HUES64 (cell line): ENCODE results near the gene PRMT2. TPM values are rescaled to one million over a fixed set of nuclear protein-coding genes. Genes with fewer than 3 reads are reported as not detected.

Experiments
- H3K27ac ChIP-seq: 2 replicates; pipeline ENCODE4 v1.7.0; 2013; ENCODE audit warnings: low read depth, low read length, inconsistent platforms
- H3K27me3 ChIP-seq: 2 replicates; pipeline ENCODE4 v1.6.1; 2013; ENCODE audit warnings: mild to moderate bottlenecking, low read length; ENCODE audit not compliant: insufficient read depth
- H3K36me3 ChIP-seq: 2 replicates; pipeline ENCODE4 v1.6.1; 2013; ENCODE audit warnings: mild to moderate bottlenecking, low read length; ENCODE audit not compliant: insufficient read depth
- H3K4me1 ChIP-seq: 2 replicates; pipeline ENCODE4 v1.6.1; 2013; ENCODE audit warnings: mild to moderate bottlenecking, low read length, moderate library complexity; ENCODE audit not compliant: insufficient read depth
- H3K4me3 ChIP-seq: 2 replicates; pipeline ENCODE4 v1.5.1; 2013; ENCODE audit warnings: mild to moderate bottlenecking, low read length, moderate library complexity
- H3K9ac ChIP-seq: 2 replicates; pipeline ENCODE4 v1.6.1; 2013; ENCODE audit warnings: mild to moderate bottlenecking, low read depth, low read length
- H3K9me3 ChIP-seq: 2 replicates; pipeline ENCODE4 v1.6.1; 2013; ENCODE audit warnings: low read depth, low read length; ENCODE audit not compliant: insufficient read depth
- WGBS: fragments of 150-250, 120-280 bp; methylation state at CpG from one replicate; pipeline ENCODE4 v1.1.7; 2013; ENCODE audit warnings: missing lambda C conversion rate; 5-methylcytosine and 5-hydroxymethylcytosine counted together
- polyA plus RNA-seq, 2 experiments: library from polyadenylated mRNA; stranded (reverse); fragments of 50-300 nt; gene quantifications; one replicate each; pipeline ENCODE4 v1.2.3, GENCODE V29; 2013

Gene PRMT2
- polyA plus RNA-seq (2013, experiment 1 of 2), result 48.1 TPM
- 51.5 TPM for polyA plus RNA-seq (2013, experiment 2 of 2)

DNA sequence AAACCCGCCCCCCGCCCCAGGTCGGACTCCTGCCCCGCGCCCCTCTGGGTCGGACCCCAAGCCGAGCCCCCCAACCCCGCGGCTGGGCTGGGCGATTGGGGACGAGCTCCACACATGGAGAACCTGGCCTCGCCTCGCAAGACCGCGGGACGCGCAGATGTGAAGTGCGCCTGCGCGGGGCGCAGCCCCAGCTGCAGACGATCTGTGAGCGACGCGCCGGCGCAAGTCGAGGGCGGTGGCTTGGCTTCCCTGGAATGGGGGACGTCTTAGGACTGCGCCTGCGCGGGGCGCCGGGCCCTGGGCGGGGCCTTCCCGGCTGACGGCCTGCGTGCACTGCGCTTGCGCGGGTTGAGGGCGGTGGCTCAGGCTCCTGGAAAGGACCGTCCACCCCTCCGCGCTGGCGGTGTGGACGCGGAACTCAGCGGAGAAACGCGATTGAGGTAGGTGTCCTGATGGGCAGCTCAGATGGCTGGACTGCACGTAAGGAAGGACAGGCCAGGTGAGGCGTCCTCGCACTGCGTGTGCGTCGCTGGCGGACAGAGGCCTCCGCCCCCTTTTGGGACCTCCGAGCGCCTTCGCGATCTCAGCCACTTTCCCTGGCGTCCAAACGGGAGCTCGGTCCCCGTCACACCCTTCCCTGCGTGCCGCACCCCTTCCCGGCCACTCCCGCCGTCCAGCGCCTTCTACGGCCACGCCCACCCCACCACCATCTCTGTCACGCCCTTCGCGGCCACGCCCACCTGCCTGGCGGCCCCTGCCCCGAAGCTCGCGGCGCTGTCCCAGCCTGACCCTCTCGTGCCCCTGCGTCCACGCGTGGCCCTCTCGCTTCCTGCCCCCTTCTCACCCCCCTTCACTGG, at the start of gene PRMT2:
Gene PRMT2, plus strand, starts transcription at position 351 of the 857 bp plus-strand sequence. CDS start 1,278 bp downstream, outside the sequence.
- Histone ChIP-seq H3K9me3 (no peaks in the 10 kb centered on the region), H3K27me3 (no peaks in the 10 kb centered on the region), H3K4me3 (peak within 1 kb of the TSS; percentile 97), H3K4me1 (peaks cover 24% of the 10 kb centered on the region), H3K36me3 (peaks cover 22% of the 10 kb centered on the region), H3K9ac (peak within 1 kb of the TSS; percentile 78), H3K27ac (peak within 1 kb of the TSS; percentile 96)
- WGBS, result under 1% methylated on average over 90 of the region's 90 CpGs

GRCh38 chr21:46594276-46594675, 41.2 kb upstream of the PRMT2 start:
- no peaks in the 10 kb centered on the region for H3K36me3 ChIP-seq
- H3K4me3 ChIP-seq, result no peak overlapping the region
- no peaks in the 10 kb centered on the region for H3K27me3 ChIP-seq
- 91% methylated on average over 8 of the region's 8 CpGs for WGBS
- H3K9ac ChIP-seq, result no peak overlapping the region
- H3K9me3 ChIP-seq, result peaks cover 27% of the 10 kb centered on the region
- H3K27ac ChIP-seq, result no peak overlapping the region
- H3K4me1 ChIP-seq, result peaks cover 5% of the 10 kb centered on the region; the same call in 1 of the 2 replicates

GRCh38 chr21:46596201-46596600, 39.3 kb upstream of the PRMT2 start:
- H3K9ac ChIP-seq, result no peak overlapping the region
- peaks cover 26% of the 10 kb centered on the region for H3K9me3 ChIP-seq
- H3K4me1 ChIP-seq, result peaks cover 8% of the 10 kb centered on the region; the same call in 1 of the 2 replicates
- 88% methylated on average over 1 of the region's 1 CpG for WGBS
- H3K27me3 ChIP-seq, result no peaks in the 10 kb centered on the region
- H3K36me3 ChIP-seq, result no peaks in the 10 kb centered on the region
- H3K27ac ChIP-seq, result no peak overlapping the region
- H3K4me3 ChIP-seq, result no peak overlapping the region

GRCh38 chr21:46597031-46597430, 38.4 kb upstream of the PRMT2 start:
- Histone ChIP-seq H3K4me3 (no peak overlapping the region), H3K4me1 (peaks cover 8% of the 10 kb centered on the region; the same call in 1 of the 2 replicates), H3K27me3 (no peaks in the 10 kb centered on the region), H3K9ac (no peak overlapping the region), H3K27ac (no peak overlapping the region), H3K9me3 (peaks cover 26% of the 10 kb centered on the region), H3K36me3 (no peaks in the 10 kb centered on the region)
- 94% methylated on average over 8 of the region's 8 CpGs for WGBS

- Histone ChIP-seq H3K27ac (no peak overlapping the region), H3K9ac (no peak overlapping the region), H3K36me3 (no peaks in the 10 kb centered on the region), H3K9me3 (peaks cover 26% of the 10 kb centered on the region), H3K27me3 (no peaks in the 10 kb centered on the region), H3K4me1 (peaks cover 12% of the 10 kb centered on the region), H3K4me3 (no peak overlapping the region)
- WGBS, result 95% methylated on average over 20 of the region's 20 CpGs
Observed at GRCh38 chr21:46597896-46598343, 37.6 kb upstream of the PRMT2 start.

DNA sequence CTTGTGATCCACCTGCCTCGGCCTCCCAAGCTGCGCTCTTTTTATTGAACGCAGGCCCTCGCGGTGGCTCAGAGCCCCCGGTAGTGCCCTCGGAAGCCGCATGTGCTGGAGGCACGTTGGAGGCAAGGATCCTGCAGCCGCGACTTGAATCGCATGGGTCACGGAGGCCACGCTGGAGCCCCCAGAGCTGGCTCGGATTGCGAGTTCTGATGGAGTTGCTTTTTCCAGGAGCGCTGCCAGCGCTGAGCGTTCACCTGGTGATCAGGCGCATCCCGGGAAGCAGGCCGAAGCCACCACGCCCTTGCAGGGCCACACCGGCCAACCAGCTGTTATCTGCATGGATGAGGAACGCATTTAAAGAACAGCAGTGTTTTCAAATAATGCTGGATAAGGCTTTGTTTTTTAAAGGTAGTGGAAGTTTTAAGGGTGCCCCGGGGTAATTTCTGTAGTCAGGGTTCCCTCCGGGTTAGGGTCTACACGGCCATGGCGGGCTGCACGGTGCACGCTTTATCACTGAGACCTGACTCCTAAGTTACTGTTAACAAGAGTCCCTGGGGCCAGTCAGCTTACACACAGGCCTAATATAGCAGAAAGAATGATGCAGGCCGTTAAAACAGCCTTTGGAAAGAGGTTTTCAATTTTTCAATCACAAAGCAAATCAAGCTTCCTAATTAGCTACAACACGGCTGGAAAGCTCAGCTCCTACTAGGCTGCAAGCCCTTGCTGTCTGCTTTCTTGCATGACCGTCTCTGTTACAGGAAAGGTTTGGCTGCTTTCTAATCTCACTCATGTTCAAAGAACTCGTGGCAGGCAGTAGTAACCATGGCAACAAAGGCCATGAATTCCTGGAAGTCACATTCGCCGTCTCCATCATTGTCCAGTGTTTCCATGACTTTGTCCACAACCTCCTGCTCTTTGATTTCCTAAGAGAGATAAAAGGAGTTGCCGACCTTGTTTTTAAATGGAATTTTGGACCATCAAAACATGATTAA, 36.6 kb upstream of the PRMT2 start:
- H3K9ac ChIP-seq, result 0 out of 2 replicates have a peak overlapping the region, but pooled peaks have one; percentile 41
- peaks cover 20% of the 10 kb centered on the region for H3K4me1 ChIP-seq

DNA sequence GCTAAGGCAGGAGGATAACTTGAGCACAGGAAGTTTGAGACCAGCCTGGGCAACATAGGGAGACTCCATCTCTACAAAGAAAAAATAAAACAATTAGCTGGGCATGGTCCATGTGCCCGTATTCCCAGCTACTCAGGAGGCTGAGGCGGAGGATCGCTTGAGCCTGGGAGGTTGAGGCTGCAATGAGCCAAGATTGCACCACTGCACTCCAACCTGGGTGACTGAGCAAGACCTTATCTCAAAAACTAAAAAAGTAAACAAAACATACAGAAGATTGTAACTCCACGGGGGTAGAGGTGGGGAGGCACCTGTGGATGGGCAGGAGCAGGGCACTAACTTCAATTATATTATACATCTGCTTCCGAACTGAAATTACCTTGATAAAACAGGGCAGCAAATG, 35.2 kb upstream of the PRMT2 start:
- Histone ChIP-seq H3K27me3 (no peaks in the 10 kb centered on the region), H3K9ac (no peak overlapping the region), H3K4me3 (no peak overlapping the region), H3K9me3 (peaks cover 5% of the 10 kb centered on the region), H3K27ac (no peak overlapping the region), H3K4me1 (peaks cover 32% of the 10 kb centered on the region), H3K36me3 (no peaks in the 10 kb centered on the region)
- WGBS, result 93% methylated on average over 3 of the region's 5 CpGs

More for the DNA sequence above, 36.6 kb upstream of the PRMT2 start:
- H3K4me3 ChIP-seq, result no peak overlapping the region
- H3K36me3 ChIP-seq, result no peaks in the 10 kb centered on the region
- H3K9me3 ChIP-seq, result peaks cover 17% of the 10 kb centered on the region
- H3K27me3 ChIP-seq, result no peaks in the 10 kb centered on the region
- H3K27ac ChIP-seq, result no peak overlapping the region; the same call in 1 of the 2 replicates
- 93% methylated on average over 38 of the region's 38 CpGs for WGBS

DNA sequence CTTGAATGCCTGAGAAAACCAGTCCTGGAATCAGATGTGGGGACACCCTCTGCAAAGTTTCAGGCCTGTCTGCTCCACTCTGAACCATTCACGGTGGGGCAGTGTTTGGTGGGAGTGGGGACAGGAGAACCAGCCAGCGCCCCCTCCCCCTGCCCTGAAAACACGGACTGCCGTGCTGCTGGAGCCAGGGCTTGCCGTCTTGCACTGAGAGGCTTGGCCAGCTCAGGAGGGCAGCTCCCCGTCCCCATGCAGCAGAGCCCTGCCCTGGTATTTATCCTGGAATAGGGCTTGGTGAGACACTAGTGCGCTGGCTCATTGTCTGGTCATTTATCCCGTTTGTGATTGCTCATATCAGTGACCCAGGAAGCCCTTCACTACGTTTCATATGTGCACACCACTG, 34.5 kb upstream of the PRMT2 start:
- Histone ChIP-seq H3K36me3 (no peaks in the 10 kb centered on the region), H3K4me1 (peaks cover 35% of the 10 kb centered on the region), H3K27ac (no peak overlapping the region), H3K4me3 (no peak overlapping the region), H3K27me3 (no peaks in the 10 kb centered on the region), H3K9ac (no peak overlapping the region), H3K9me3 (no peaks in the 10 kb centered on the region)
- WGBS, result 79% methylated on average over 9 of the region's 9 CpGs

DNA sequence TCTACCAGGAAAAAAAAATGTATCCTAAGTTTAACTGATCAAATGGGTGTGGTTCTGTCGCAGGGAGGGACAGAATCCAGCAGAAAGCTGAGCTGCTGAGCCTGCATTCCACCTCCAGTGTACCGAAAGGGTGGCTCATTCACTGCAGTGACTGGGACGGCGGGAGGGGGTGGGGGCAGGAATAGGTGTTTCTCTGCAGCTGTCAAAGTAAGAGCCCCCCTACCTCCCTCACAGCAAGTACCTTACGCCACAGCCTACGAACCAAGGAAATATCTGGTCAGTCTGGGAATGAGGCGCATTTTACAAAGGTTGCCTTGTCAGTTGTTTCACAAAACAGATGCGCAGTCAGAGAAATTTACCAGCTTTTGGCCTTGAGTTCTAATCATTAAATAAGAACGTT, 32.2 kb upstream of the PRMT2 start:
- Histone ChIP-seq H3K36me3 (no peaks in the 10 kb centered on the region), H3K27me3 (no peaks in the 10 kb centered on the region), H3K4me1 (peaks cover 35% of the 10 kb centered on the region), H3K9ac (no peak overlapping the region), H3K9me3 (no peaks in the 10 kb centered on the region), H3K27ac (no peak overlapping the region), H3K4me3 (no peak overlapping the region)
- 36% methylated on average over 6 of the region's 9 CpGs for WGBS

DNA sequence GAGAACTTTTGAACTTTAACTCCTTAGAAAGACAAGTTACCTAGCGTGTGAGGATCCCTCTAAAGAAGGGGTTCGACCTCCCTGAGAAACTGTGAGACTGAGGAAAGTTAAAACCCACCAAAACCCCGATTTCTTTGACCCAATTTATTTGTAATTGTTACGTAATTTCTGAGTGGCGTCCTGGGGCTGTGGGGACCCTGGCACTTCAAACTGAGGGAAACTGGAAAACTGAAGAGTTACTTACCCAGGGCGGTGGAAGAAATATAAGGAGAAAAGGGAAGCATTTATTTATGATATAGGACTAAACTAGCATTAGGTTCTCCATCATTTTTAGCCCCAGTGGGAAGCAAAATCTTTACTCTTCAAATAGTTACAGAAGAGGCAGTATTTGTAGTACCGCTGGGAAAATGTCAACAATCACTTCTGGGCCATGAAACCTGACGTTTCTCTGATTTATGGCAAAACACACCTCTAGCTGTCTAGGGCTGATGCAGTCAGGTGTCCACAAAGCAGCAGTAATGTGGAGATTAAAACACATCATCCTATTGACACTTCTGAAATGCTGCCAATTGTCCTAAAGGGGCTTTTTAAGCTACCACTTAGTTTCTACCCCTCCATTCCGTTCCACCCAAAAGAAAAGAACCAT, 31.0 kb upstream of the PRMT2 start:
- Histone ChIP-seq H3K9me3 (no peaks in the 10 kb centered on the region), H3K4me1 (peaks cover 28% of the 10 kb centered on the region), H3K27me3 (no peaks in the 10 kb centered on the region), H3K36me3 (no peaks in the 10 kb centered on the region), H3K4me3 (no peak overlapping the region), H3K9ac (no peak overlapping the region), H3K27ac (no peak overlapping the region)
- 79% methylated on average over 9 of the region's 9 CpGs for WGBS
